ENCODE measurements around the gene ANKRD31.

DNA sequence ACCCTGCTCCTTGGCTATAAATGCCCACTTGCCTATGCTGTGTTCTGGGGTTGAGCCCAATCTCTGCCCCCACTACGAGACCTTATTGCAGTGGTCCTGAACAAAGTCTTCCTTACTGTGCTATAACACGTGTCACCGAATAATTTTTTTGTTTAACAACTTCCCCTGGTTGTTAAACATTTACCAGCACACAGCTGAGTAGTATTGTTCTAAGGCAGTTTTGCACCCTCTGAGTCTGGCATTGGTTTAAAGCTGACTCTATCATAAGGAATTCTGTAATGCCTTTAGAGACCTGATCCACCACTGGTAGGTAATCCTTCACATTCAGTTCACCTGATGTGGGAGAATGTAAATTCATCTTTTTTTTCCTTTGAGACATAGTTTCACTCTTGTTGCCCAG lies 25.6 kb upstream of the ANKRD31 start:
- TF ChIP-seq, protein P1, sequence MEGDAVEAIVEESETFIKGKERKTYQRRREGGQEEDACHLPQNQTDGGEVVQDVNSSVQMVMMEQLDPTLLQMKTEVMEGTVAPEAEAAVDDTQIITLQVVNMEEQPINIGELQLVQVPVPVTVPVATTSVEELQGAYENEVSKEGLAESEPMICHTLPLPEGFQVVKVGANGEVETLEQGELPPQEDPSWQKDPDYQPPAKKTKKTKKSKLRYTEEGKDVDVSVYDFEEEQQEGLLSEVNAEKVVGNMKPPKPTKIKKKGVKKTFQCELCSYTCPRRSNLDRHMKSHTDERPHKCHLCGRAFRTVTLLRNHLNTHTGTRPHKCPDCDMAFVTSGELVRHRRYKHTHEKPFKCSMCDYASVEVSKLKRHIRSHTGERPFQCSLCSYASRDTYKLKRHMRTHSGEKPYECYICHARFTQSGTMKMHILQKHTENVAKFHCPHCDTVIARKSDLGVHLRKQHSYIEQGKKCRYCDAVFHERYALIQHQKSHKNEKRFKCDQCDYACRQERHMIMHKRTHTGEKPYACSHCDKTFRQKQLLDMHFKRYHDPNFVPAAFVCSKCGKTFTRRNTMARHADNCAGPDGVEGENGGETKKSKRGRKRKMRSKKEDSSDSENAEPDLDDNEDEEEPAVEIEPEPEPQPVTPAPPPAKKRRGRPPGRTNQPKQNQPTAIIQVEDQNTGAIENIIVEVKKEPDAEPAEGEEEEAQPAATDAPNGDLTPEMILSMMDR (conservative IDR thresholded peaks at IDR 0.05; ENCODE audit: low read length): no peak
- TF ChIP-seq EZH2phosphoT487 (IDR thresholded peaks at IDR 0.05; ENCODE audit: borderline replicate concordance): no peak
